Gastrocnemius medialis (tissue), 4 donors: ENCODE data around the gene SHF. TPM values are rescaled to one million over a fixed set of nuclear protein-coding genes. Genes with fewer than 3 reads are reported as not detected.

Experiments
- ATAC-seq, 2 donors: fragments of 150-250 bp; one replicate each; pipeline ENCODE4 v1.9.1; 2016
- DNase-seq, 2 donors: peaks; one replicate each; pipeline ENCODE4 v3.0.0-alpha.2; 2019
- H3K27ac ChIP-seq, 4 donors: fragments of 200-600 bp; sonication (generic); 1 replicate in 1 of 4; 2 replicates in 3 of 4; pipeline ENCODE4 v1.5.1; 2016 to 2018; ENCODE audit warnings: mild to moderate bottlenecking in 2 of 4, moderate library complexity in 1 of 4
- H3K27me3 ChIP-seq, 3 donors: fragments of 200-600 bp; sonication (generic) in 2 of 3; 1 replicate in 1 of 3; 2 replicates in 2 of 3; pipeline versions ENCODE4 v1.5.1 to v1.6.0; 2016 to 2019; ENCODE audit warnings: mild to moderate bottlenecking in 1 of 3, moderate library complexity in 1 of 3
- H3K36me3 ChIP-seq, 2 donors: fragments of 200-600 bp; sonication (generic) in 1 of 2; one replicate each; pipeline ENCODE4 v1.5.1; 2017 to 2018
- H3K4me1 ChIP-seq, 2 donors: fragments of 200-600 bp; sonication (generic) in 1 of 2; one replicate each; pipeline ENCODE4 v1.5.1; 2016 to 2017; ENCODE audit warnings: mild to moderate bottlenecking in 2 of 2
- H3K4me3 ChIP-seq, 4 donors: fragments of 200-600 bp; sonication (generic) in 3 of 4; 1 replicate in 1 of 4; 2 replicates in 3 of 4; pipeline ENCODE4 v1.5.1; 2016 to 2019; ENCODE audit warnings: mild to moderate bottlenecking in 2 of 4
- H3K9me3 ChIP-seq, 3 donors: fragments of 200-600 bp; sonication (generic) in 2 of 3; 1 replicate in 1 of 3; 2 replicates in 2 of 3; pipeline ENCODE4 v1.5.1; 2016 to 2019
- POLR2A ChIP-seq, 2 donors: fragments of 450-650 bp; IDR thresholded peaks; one replicate each; pipeline ENCODE4 v1.6.1; 2017; ENCODE audit warnings: antibody characterized with exemption in 2 of 2, mild to moderate bottlenecking in 2 of 2, moderate library complexity in 2 of 2
- in situ Hi-C, 4 donors: fragments of 200-750 bp; cut with MboI; loops; one replicate each; pipeline versions ENCODE4 v1.15.0 to v1.8.0; 2017; ENCODE audit warnings: low sequenced_read_pairs in 4 of 4
- intact Hi-C: fragments of 100-400 bp; cut with DNase I; formaldehyde crosslinking; loops from one replicate; pipeline ENCODE4 v1.15.1; 2023; ENCODE audit warnings: low total_unique reads
- total RNA-seq, 4 donors: library from RNA; depleted of rRNA; stranded (reverse); fragments of >200 nt; gene quantifications; one replicate each; pipeline versions ENCODE4 v1.1.0 to v1.2.3, GENCODE V29; 2016
- TF ChIP-seq, protein P1 (sequence below), 5 experiments: fragments of 450-650 bp in 3 of 5; fragments of 200-600 bp in 2 of 5; sonication (generic) in 2 of 5; IDR thresholded peaks in 4 of 5; conservative IDR thresholded peaks in 1 of 5; 1 replicate in 4 of 5; 2 replicates in 1 of 5; pipeline ENCODE4 v1.5.1; 2016 to 2019; ENCODE audit warnings: antibody characterized with exemption in 5 of 5, mild to moderate bottlenecking in 3 of 5, moderate library complexity in 3 of 5

SHF gene
- total RNA-seq, 4 donors from 2014 or later: 0.80 to 3.3 (median 1.7) TPM

DNA sequence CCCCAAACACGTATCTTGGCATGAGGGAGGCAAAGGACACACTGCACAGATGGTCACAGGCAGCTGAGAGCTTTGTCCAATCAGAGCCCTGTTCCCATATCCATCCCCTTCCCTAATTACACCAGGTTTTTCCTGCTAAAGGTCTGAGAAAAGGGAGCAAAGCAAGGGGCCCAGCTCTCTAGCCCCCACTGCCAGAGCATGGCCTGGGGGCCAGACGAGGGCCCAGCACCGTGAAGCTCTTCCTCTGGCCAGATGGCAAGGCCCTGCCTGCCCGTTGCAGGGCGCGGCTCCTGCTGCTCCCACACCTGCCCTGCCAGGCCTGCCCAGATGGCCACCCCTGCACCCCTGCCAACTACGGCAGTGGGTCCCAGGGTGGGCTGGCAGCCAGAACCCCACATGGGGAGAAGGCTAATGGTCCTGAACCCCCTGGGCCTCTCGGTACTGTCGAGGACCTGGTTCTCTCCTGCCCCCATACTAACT lies 3.2 kb downstream of the SHF start:
- no peaks in the 10 kb centered on the region for H3K9me3 ChIP-seq
- intact Hi-C loops (loop anchor here (10.0 kb wide), 1 partner anchor 470 kb away; the partner anchor contains the start of genes B2M and PATL2), in situ Hi-C loops (loop anchor here in 2 of 4 donors (25.0 kb wide), 1 partner anchor 453 kb away; the partner anchor contains the start of gene SQOR (in 2 of the 2))
- H3K36me3 ChIP-seq: no peaks in the 10 kb centered on the region
- no peaks in the 10 kb centered on the region for H3K27me3 ChIP-seq
- no peak for TF ChIP-seq POLR2A (IDR thresholded peaks at IDR 0.05)
- TF ChIP-seq, protein P1, sequence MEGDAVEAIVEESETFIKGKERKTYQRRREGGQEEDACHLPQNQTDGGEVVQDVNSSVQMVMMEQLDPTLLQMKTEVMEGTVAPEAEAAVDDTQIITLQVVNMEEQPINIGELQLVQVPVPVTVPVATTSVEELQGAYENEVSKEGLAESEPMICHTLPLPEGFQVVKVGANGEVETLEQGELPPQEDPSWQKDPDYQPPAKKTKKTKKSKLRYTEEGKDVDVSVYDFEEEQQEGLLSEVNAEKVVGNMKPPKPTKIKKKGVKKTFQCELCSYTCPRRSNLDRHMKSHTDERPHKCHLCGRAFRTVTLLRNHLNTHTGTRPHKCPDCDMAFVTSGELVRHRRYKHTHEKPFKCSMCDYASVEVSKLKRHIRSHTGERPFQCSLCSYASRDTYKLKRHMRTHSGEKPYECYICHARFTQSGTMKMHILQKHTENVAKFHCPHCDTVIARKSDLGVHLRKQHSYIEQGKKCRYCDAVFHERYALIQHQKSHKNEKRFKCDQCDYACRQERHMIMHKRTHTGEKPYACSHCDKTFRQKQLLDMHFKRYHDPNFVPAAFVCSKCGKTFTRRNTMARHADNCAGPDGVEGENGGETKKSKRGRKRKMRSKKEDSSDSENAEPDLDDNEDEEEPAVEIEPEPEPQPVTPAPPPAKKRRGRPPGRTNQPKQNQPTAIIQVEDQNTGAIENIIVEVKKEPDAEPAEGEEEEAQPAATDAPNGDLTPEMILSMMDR (IDR thresholded peaks at IDR 0.05 in 4 of 5, conservative IDR thresholded peaks at IDR 0.05 in 1 of 5): no peak
- ATAC-seq (no peak), DNase-seq (no peak)
- H3K4me3 ChIP-seq: no peak overlapping the region
- H3K4me1 ChIP-seq: peaks cover 11 to 14% of the 10 kb centered on the region in 2 donors
- H3K27ac ChIP-seq: no peak overlapping the region

DNA sequence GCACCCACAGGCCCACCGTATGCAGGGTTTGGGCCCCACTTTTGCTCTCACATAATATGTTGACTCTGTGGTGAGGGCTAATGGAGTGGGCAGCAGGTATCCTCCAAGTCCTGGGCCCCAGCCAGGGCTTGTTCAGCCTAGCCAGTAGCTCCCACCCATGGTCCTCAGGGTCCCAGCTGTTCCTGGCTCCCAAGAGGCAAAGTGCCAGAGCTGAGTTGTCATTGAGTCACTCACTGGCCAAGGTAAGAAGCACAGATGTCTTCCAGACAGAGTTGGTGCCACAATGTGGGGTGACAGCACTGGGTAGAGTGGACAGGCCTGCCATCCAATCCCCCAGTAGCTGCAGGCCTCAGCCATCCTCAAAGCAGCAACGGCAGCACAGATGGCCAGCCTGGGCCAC lies 4.3 kb downstream of the SHF start:
- ATAC-seq: no peak
- peaks cover 7 to 12% of the 10 kb centered on the region in 2 donors for H3K4me1 ChIP-seq

DNA sequence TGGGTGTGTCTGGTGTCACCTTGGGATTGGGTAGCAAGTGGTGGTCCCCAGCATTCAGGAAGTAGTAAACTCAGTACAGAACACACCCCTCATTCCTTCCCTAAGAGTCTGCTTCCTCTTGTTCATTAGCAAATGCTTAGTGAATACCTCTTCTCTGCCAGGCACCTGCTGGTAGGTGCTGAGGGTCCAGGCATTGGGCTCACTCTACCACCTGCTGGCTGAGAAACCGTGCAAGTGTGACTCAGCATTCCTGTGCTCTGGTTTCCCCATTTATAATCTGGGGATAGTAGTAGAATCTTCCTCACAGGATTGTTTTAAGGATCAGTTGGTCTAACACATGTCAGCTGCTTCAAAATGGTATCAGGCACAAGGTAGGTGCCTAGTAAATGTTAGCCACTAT lies 4.8 kb downstream of the SHF start:
- H3K4me3 ChIP-seq: no peak overlapping the region
- no peaks in the 10 kb centered on the region for H3K36me3 ChIP-seq
- H3K27me3 ChIP-seq: no peaks in the 10 kb centered on the region
- DNase-seq: no peak
- H3K27ac ChIP-seq: no peak overlapping the region
- peaks cover 1 to 7% of the 10 kb centered on the region in 2 donors for H3K4me1 ChIP-seq
- no peak for ATAC-seq
- H3K9me3 ChIP-seq: no peaks in the 10 kb centered on the region
- in situ Hi-C loops (loop anchor here in 2 of 4 donors (25.0 kb wide), 1 partner anchor 454 kb away; the partner anchor contains the start of gene SQOR (in 2 of the 2)), intact Hi-C loops (loop anchor here (10.0 kb wide), 1 partner anchor 468 kb away; the partner anchor contains the start of genes B2M and PATL2)
- TF ChIP-seq POLR2A (IDR thresholded peaks at IDR 0.05): no peak

More for the DNA sequence above, 4.3 kb downstream of the SHF start:
- no peaks in the 10 kb centered on the region for H3K27me3 ChIP-seq
- intact Hi-C loops: loop anchor here (10.0 kb wide), 1 partner anchor 469 kb away; the partner anchor contains the start of genes B2M and PATL2
- no peak overlapping the region for H3K27ac ChIP-seq
- H3K9me3 ChIP-seq: no peaks in the 10 kb centered on the region
- TF ChIP-seq, protein P1 (IDR thresholded peaks at IDR 0.05 in 4 of 5, conservative IDR thresholded peaks at IDR 0.05 in 1 of 5): no peak
- no peak for TF ChIP-seq POLR2A (IDR thresholded peaks at IDR 0.05)
- no peaks in the 10 kb centered on the region for H3K36me3 ChIP-seq
- in situ Hi-C loops: loop anchor here in 2 of 4 donors (25.0 kb wide), 1 partner anchor 454 kb away; the partner anchor contains the start of gene SQOR (in 2 of the 2)
- no peak overlapping the region for H3K4me3 ChIP-seq
- DNase-seq: no peak

DNA sequence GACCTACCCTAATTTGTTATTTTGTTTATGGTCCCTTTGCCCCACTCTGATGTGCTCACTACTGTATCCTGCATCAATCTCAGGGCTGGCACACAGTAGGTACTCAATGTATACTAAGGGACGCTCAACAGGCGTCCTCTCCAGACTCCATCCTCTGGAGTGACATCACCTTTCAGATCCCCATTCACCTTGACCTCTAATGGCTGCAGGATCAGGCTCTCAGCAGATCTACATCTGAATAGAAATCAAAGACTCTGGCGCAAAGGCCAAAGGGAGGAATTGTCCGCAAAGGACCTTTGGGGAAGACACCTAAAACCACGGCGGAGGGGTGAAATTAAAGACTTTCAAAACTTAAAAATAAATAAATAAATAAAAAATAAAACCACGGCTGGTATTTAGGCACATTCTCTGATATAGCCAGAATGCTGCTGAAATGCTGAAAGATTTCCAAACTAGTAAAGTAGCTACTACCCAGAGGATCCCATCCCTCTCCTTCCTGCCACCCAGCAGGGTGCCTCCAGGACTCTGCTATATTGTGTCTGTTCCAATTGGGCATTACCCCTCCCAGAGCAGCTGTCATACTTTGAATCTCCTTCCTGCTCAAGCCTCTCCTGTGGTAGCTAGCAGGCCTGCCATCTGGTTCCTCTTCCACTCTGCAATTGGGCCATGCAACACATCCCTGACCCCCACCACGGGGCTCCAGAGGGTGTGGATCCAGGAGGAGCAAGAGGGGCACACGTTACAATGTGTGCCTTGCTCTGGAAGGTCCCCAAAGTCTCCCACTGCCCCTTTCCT lies 6.1 kb downstream of the SHF start:
- H3K36me3 ChIP-seq: no peaks in the 10 kb centered on the region
- DNase-seq: no peak
- no peaks in the 10 kb centered on the region for H3K27me3 ChIP-seq
- in situ Hi-C loops: loop anchor here in 2 of 4 donors (25.0 kb wide), 1 partner anchor 456 kb away; the partner anchor contains the start of gene SQOR (in 2 of the 2)
- no peak overlapping the region for H3K4me3 ChIP-seq
- TF ChIP-seq, protein P1 (IDR thresholded peaks at IDR 0.05 in 4 of 5, conservative IDR thresholded peaks at IDR 0.05 in 1 of 5): no peak
- no peak for TF ChIP-seq POLR2A (IDR thresholded peaks at IDR 0.05)
- no peak overlapping the region for H3K27ac ChIP-seq
- intact Hi-C loops: loop anchor here (10.0 kb wide), 1 partner anchor 467 kb away; the partner anchor contains the start of genes B2M and PATL2
- H3K9me3 ChIP-seq: no peaks in the 10 kb centered on the region
- H3K4me1 ChIP-seq: peaks cover 0 to 5% of the 10 kb centered on the region in 2 donors
- no peak for ATAC-seq
